ENCODE measurements around the gene NAGS. TPM values are rescaled to one million over a fixed set of nuclear protein-coding genes. Genes with fewer than 3 reads are reported as not detected.
"Not testable (repeated sequence)": the region's sequence is repeated elsewhere in the genome, so short reads cannot be mapped to it uniquely, and the experiment has no call there.

The NAGS gene
- total and polyA plus RNA-seq, 7 donors, result 0.10 to 13.5 (median 0.20) TPM; not detected in 2

DNA sequence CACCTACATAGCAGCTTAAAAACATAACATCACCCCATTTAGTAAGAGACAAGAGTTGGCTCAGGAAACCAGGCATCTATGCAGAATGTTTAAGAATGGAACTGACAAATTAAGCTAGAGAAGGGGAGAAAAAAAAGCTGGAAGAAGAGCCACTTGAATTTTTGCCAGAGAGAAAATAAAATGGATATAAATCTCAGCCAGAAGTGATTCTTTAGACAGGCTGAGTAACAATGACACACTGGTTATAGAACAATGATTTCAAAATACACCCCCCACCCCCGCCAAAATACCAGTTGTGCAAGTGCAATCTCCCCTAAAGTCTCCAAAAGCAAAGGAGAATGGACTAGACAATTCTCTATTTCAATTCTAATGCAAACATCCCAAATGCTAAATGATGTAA is 39.6 kb downstream of the NAGS start:
- TF ChIP-seq, protein P1, sequence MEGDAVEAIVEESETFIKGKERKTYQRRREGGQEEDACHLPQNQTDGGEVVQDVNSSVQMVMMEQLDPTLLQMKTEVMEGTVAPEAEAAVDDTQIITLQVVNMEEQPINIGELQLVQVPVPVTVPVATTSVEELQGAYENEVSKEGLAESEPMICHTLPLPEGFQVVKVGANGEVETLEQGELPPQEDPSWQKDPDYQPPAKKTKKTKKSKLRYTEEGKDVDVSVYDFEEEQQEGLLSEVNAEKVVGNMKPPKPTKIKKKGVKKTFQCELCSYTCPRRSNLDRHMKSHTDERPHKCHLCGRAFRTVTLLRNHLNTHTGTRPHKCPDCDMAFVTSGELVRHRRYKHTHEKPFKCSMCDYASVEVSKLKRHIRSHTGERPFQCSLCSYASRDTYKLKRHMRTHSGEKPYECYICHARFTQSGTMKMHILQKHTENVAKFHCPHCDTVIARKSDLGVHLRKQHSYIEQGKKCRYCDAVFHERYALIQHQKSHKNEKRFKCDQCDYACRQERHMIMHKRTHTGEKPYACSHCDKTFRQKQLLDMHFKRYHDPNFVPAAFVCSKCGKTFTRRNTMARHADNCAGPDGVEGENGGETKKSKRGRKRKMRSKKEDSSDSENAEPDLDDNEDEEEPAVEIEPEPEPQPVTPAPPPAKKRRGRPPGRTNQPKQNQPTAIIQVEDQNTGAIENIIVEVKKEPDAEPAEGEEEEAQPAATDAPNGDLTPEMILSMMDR (IDR thresholded peaks at IDR 0.05), result no peak
- intact Hi-C loops (cut with DNase I), result loop anchor here (1.0 to 5.0 kb wide), 2 partner anchors 100 to 102 kb away; partner anchors contain the start of gene PPY (in 1 of the 2)
- ATAC-seq, result no peak
- Histone ChIP-seq H3K9me3 (no peaks in the 10 kb centered on the region), H3K27me3 (ENCODE audit: insufficient read depth in 3 of 3, low read length in 2 of 3) (no peaks in the 10 kb centered on the region), H3K27ac (peak overlapping the region; percentile 9), H3K4me1 (peaks cover 38% of the 10 kb centered on the region), H3K4me3 (no peak overlapping the region), H3K36me3 (ENCODE audit: insufficient read depth in 1 of 2, low read depth in 1 of 2) (peaks cover 4 to 14% of the 10 kb centered on the region in 2 donors)
- no peak for DNase-seq
- WGBS, 3 donors, result 61 to 72% (median 68%) methylated on average over 1 of the region's 1 CpG

DNA sequence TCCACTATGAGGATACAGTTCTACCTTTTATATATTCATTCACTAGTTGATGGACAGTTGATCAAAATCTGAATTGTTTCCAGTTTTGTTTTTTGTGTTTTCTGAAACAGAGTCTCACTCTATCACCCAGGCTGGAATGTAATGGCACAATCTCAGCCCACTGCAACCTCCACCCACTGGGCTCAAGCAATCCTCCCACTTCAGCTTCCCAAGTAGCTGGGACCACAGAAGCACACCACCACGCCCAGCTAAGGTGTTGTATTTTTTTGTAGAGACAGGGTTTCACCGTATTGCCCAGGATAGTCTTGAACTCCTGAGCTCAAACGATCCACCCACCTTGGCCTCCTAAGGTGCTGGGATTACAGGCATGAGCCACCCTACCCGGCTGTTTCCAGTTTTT is 41.1 kb downstream of the NAGS start:
- Histone ChIP-seq H3K27ac (no peak overlapping the region), H3K36me3 (ENCODE audit: insufficient read depth in 1 of 2, low read depth in 1 of 2) (peaks cover 4 to 28% of the 10 kb centered on the region in 2 donors), H3K9me3 (no peaks in the 10 kb centered on the region), H3K4me1 (peaks cover 31% of the 10 kb centered on the region), H3K27me3 (ENCODE audit: insufficient read depth in 3 of 3, low read length in 2 of 3) (no peaks in the 10 kb centered on the region), H3K4me3 (no peak overlapping the region)
- intact Hi-C loops (cut with DNase I), result no loop called here
- 81 to 91% (median 89%) methylated on average over 4 of the region's 4 CpGs for WGBS, 3 donors
- TF ChIP-seq, protein P1 (IDR thresholded peaks at IDR 0.05), result no peak
- DNase-seq, result no peak
- ATAC-seq, result no peak

DNA sequence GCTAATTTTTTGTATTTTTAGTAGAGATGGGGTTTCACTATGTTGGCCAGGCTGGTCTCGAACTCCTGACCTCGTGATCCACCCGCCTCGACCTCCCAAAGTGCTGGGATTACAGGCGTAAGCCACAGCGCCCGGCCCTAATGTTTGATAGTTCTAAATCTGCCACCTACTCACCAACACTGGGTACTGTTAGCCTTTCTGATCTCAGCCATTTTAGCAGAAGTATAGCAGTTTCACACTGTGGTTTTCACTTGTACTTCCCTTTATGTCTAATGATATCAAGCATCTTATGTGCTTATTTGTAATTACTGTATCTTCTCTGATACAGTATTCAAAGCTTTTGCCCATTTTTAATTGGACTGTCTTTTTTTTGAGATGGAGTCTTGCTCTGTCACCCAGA is 42.5 kb downstream of the NAGS start:
- peaks cover 4 to 42% of the 10 kb centered on the region in 2 donors for H3K36me3 ChIP-seq (ENCODE audit: insufficient read depth in 1 of 2, low read depth in 1 of 2)
- H3K9me3 ChIP-seq; H3K4me3 ChIP-seq; H3K27ac ChIP-seq; H3K27me3 ChIP-seq (ENCODE audit: insufficient read depth in 3 of 3, low read length in 2 of 3); intact Hi-C loops (cut with DNase I); DNase-seq; ATAC-seq: not testable (repeated sequence)
- 95 to 98% (median 95%) methylated on average over 6 to 7 of the region's 7 CpGs for WGBS, 3 donors
- peaks cover 26% of the 10 kb centered on the region for H3K4me1 ChIP-seq

DNA sequence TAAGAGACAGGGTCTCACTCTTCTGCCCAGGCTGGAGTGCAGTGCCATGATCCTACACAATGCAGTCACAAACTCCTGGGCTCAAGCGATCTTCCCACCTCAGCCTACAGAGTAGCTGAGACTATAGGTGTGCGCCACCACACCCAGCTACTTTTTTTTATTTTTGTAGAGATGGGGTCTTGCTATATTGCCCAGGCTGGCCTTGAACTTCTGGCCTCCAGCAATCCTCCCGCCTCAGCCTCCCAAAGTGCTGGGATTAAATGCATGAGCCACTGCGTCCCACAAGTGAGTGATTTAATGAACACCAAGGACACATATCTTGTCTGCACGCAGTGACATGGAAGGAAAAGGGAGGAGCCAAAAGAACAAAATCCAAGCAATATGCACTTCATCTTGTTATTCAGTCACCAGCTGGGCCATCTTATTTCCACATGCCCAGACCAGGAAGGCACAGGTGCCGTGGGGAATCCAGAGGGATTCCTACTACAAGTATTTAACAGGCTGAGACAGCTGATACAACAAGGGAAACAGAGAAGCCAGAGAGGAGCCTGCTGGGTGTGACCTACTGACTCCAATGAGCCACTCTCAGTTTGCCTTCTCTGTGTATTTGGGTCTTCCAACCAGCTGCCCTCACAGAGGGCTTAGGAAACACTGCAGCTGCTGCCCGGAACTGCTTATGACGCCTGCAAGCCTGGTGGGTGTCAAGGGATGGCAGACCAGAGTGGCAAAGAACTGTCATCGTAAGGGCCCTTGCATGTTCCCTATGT is 45.1 kb downstream of the NAGS start:
- ATAC-seq, result peak; percentile 54 to 85 (median 81)
- Histone ChIP-seq H3K27me3 (ENCODE audit: insufficient read depth in 3 of 3, low read length in 2 of 3) (no peaks in the 10 kb centered on the region), H3K36me3 (ENCODE audit: insufficient read depth in 1 of 2, low read depth in 1 of 2) (peaks cover 6 to 63% of the 10 kb centered on the region in 2 donors), H3K9me3 (no peaks in the 10 kb centered on the region), H3K27ac (peak overlapping the region; percentile 55), H3K4me1 (peaks cover 8% of the 10 kb centered on the region), H3K4me3 (no peak overlapping the region)
- 63 to 78% (median 72%) methylated on average over 9 of the region's 9 CpGs for WGBS, 3 donors
- no peak for DNase-seq
- TF ChIP-seq, protein P1 (IDR thresholded peaks at IDR 0.05), result no peak
- intact Hi-C loops (cut with DNase I), result no loop called here

DNA sequence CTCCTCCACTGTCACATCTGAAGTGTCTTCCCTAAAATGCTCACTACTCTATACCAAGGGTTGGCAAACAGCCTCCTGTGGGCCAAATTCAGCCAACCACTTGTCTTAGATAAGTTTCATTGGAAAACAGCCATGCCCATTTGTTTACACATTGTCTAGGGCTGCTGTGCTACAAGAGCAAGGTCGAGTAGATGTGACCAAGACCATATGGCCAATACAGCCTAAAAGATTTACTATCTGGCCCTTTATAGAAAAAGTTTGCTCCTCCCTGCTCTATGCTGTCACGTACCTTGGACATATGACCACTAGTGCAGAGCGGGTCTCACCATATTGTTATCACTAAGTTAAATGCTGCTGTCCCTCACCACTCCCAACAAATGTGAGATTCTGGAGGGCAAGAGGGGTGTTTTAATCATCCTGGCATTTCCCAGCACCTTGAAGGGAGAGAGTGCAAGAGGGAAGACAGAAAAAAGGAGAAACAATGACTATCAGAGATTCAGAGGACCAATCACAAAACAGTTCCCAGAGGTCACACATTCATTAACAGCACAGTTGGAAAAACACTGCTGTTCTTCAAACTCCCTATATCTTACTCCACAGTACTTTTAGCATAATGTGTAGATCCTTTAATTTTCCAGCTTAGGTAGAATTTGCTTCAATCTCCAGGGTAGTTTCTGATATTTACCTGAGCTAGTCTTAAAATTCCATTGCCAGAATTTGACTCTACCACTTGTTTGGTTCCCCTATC is 48.9 kb downstream of the NAGS start:
- Histone ChIP-seq H3K4me1 (peaks cover 4% of the 10 kb centered on the region), H3K27ac (no peak overlapping the region), H3K27me3 (ENCODE audit: insufficient read depth in 3 of 3, low read length in 2 of 3) (no peaks in the 10 kb centered on the region), H3K36me3 (ENCODE audit: insufficient read depth in 1 of 2, low read depth in 1 of 2) (peaks cover 7 to 74% of the 10 kb centered on the region in 2 donors), H3K4me3 (no peak overlapping the region), H3K9me3 (no peaks in the 10 kb centered on the region)
- no peak for ATAC-seq
- TF ChIP-seq, protein P1 (IDR thresholded peaks at IDR 0.05), result no peak
- 42 to 50% (median 43%) methylated on average over 3 of the region's 3 CpGs for WGBS, 3 donors
- intact Hi-C loops (cut with DNase I), result no loop called here
- no peak for DNase-seq
